ENCODE data around the gene PRRC1.

Gene PRRC1

DNA sequence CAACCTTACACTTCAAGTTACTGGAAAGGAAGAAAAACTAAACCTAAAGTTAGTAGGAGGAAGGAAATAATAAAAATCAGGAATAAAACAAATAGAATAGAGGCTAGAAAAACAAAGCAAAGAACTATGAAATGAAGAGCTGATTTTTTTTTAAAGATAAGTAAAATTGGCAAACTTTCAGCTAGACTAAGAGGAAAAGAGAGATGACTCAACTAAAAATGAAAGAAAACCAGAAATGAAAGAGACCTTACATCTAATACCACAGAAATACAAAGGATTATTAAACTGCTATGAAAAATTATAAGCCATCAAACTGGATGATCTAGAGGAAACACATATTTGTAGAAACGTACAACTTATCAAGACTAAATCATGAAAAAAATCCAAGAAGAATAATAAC is 60.0 kb downstream of the PRRC1 start:
- no peak for DNase-seq (ENCODE audit: low read depth in 4 of 4, low spot score in 1 of 4)

- DNase-seq (ENCODE audit: low read depth in 4 of 4, low spot score in 1 of 4), result no peak
These were observed 63.3 kb downstream of the PRRC1 start for GRCh38 chr5:127580731-127581130.

GRCh38 chr5:127581450-127581849 is 64.0 kb downstream of the PRRC1 start:
- no peak for DNase-seq (ENCODE audit: low read depth in 4 of 4, low spot score in 1 of 4)

GRCh38 chr5:127582773-127583370 is 65.4 kb downstream of the PRRC1 start:
- DNase-seq (ENCODE audit: low read depth in 4 of 4, low spot score in 1 of 4), result no peak

DNA sequence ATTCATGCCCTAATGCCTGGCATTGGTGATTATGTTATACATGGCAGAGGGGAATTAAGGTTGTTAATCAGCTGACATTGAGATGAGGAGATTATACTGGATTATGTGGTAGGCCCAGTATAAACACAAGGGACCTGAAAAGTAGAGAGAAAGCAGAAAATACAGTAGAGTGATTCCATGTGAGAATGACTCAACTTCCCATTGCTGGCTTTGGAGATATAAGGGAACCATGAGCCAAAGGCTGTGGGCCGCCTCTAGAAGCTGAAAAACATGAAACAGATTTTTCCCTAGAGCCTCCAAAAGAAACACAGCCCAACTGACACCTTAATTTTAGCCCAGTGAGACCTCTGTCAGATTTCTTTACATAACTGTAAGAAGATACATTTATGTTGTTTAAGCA is 66.4 kb downstream of the PRRC1 start:
- DNase-seq (ENCODE audit: low read depth in 4 of 4, low spot score in 1 of 4), result no peak

DNA sequence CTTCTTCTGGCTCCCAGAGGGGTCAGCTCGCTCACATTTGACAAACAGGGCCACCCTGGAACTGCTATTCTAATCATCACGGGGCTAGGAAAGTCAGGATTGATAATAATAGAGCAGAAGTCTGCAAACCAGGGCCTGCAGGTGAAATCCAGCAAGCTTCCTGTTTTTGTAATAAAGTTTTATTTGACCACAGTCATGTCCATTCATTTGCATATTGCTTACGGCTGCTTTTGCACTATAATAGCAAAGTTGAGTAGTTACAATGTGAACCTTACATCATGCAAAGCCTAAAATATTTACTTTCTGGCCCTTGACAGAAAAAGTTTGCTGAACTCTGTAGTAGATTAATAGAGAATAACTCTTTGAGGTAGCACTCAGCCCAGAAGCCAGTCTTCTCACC is 68.2 kb downstream of the PRRC1 start:
- DNase-seq (ENCODE audit: low read depth in 4 of 4, low spot score in 1 of 4), result no peak

- DNase-seq (ENCODE audit: low read depth in 4 of 4, low spot score in 1 of 4), result no peak
These were observed 68.8 kb downstream of the PRRC1 start for GRCh38 chr5:127586066-127586770.

DNA sequence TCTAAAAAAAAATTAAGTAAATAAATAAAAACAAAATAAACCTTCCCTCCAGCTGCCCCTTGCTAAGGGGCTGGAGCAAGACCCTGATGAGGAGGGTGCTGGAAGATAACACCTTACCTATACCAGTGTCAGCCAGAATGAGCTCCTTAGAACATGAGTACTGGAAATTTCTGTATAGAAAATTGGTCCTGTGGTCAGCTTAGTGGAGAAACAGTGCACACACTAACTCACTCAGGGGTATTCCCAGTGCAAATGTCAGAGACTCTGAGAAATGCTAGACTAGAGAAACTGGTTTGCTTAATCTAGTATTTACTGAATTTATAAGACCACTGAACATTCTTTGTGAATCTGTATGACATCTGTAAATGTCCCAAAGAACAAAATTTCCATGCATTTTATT is 69.4 kb downstream of the PRRC1 start:
- DNase-seq (ENCODE audit: low read depth in 4 of 4, low spot score in 1 of 4), result no peak

DNA sequence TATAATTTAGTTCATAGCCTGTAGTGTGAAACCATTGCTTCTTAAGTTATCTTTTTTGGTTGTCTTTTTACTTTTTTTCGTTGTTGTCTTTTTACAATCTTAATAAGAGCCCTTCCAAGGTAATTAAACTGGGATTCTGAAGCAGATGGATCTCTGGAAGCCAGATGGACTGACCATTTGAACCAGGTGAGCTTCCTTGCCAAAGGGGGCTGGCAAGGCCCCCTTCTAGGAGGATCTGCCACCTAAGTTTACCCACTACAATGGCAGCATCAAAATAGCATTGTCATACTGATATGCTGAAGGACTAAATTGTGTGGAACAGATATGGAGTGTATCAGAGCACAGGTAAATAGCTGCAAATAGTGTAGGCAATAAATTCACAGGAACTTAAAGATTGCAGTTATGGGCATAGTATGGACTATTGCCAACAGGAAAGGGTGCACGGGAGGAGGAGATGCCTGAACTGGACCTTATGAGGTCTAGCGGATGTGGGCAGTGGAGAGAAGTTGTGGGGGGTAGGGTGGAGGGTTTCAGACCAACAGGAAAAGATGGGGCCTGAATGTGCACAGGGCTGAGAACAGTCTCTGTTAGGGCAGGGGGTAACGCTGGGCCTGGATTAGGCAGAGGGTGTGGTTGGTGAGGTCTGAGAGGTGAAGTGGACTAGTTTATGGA is 69.9 kb downstream of the PRRC1 start:
- no peak for DNase-seq (ENCODE audit: low read depth in 4 of 4, low spot score in 1 of 4)

- no peak for DNase-seq (ENCODE audit: low read depth in 4 of 4, low spot score in 1 of 4)
These were observed 70.9 kb downstream of the PRRC1 start for GRCh38 chr5:127588368-127588767.

DNA sequence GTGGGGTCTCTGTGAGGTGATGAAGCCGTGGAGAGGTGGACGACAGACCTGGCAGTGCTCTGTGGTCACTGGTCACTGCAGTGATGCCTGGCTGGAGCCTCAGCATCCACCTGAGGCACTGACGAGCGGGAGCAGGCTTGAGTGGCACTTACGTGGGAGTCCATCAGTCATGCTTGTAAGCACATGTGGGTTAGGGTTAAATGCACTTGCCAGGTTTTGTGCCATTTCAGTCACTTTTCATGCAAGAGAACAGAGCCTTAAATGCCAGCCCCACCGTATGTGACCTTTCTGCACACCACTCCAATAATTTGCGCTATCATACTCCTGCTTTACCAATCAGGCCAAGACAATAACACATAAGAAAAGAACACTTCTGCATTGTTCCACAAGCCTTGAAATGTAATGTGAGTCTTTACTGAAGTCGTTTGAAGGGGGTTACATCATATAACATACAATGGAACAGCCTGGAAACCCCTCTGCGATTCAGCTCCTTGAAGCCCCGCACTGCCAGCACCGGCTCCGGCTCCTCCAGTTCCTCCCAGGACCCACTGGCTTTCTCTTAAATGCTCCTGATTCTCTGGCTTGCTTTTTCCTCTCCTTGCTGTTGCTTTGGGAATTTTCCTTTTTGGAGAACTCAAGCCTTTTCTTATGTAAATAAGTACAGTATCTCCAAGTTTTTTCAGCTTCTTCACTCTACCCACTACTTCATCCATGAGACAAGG is 72.0 kb downstream of the PRRC1 start:
- DNase-seq (ENCODE audit: low read depth in 4 of 4, low spot score in 1 of 4), result no peak

- DNase-seq (ENCODE audit: low read depth in 4 of 4, low spot score in 1 of 4), result no peak
These were observed 72.8 kb downstream of the PRRC1 start for GRCh38 chr5:127590156-127590722.

GRCh38 chr5:127595484-127596368 is 78.3 kb downstream of the PRRC1 start:
- DNase-seq (ENCODE audit: low read depth in 4 of 4, low spot score in 1 of 4), result no peak

DNA sequence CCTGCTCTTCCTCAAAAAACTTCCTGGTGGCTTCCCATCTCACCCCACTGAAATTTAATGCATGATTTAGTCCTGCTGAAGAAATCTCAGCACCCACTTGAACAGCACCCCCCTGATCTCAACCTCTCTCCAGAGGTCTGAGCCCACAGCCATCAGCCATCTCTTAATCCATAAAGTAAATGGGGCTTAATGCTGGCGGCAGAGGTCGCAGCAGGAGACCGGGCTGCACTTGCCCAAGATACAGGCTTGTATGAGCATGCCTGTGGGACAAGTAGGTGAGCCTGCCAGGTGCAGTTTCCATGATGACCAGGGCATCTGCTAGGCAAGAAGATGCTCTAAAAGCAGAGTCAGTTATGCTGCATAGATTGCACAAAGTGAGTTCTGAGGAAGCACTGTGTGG is 79.1 kb downstream of the PRRC1 start:
- DNase-seq (ENCODE audit: low read depth in 4 of 4, low spot score in 1 of 4), result no peak

- DNase-seq (ENCODE audit: low read depth in 4 of 4, low spot score in 1 of 4), result no peak
These were observed 81.9 kb downstream of the PRRC1 start for GRCh38 chr5:127599320-127599719.

DNA sequence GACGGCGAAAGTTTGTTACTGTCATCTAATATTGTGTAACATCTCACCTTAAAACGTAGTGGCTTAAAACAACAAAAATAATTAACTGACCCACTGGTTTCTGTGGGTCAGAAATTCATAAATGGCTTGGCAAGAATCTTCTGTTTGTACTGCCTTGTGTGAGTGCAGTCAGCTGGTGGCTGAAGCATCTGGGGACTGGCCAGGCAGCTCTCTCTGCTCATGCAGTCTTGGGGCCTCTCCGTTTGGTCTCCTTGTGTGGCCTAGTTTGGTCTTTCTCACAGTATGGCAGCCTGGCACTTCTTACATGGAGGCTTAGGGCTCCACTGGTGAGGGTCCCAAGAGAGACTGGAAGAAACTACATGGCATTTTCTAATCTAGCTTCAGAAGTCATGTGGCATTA is 82.4 kb downstream of the PRRC1 start:
- DNase-seq (ENCODE audit: low read depth in 4 of 4, low spot score in 1 of 4), result no peak

GRCh38 chr5:127601111-127601510 is 83.7 kb downstream of the PRRC1 start:
- no peak for DNase-seq (ENCODE audit: low read depth in 4 of 4, low spot score in 1 of 4)

- no peak for DNase-seq (ENCODE audit: low read depth in 4 of 4, low spot score in 1 of 4)
These were observed 84.2 kb downstream of the PRRC1 start for GRCh38 chr5:127601601-127602000.

DNA sequence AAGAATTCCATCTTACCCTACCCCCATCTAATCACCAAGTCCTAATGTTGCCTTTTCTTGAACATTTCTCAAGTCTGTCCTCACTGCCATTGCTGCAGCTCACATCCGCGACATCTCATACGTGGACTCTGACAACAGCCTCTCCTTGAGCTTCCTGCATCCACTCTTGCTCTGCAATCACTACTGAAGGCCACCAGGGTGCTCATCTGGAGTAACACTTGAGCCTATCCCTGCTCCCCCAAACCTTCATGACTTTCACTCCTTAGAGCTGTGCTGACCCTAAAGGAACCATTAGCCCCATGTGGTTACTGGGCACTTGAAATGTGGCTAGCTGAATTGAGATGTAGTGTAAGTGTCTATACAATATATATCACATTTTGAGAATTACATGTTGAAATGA is 85.0 kb downstream of the PRRC1 start:
- no peak for DNase-seq (ENCODE audit: low read depth in 4 of 4, low spot score in 1 of 4)
